HT1080 (cell line): Measurements from ENCODE around the gene PADI1. TPM values are rescaled to one million over a fixed set of nuclear protein-coding genes. Genes with fewer than 3 reads are reported as not detected.
"Not testable (repeated sequence)": the region's sequence is repeated elsewhere in the genome, so short reads cannot be mapped to it uniquely, and the experiment has no call there.

ENCODE experiments used
- DNase-seq: peaks from one replicate; pipeline ENCODE4 v3.0.0-alpha.2; 2015; ENCODE audit warnings: low read depth
- total RNA-seq: library from RNA; depleted of rRNA; stranded (reverse); fragments of >200 nt; shearing (Covaris generic); gene quantifications from 2 replicates; pipeline ENCODE4 v1.2.3, GENCODE V29; 2014

PADI1 gene
- total RNA-seq, 1 experiment from 2014 or later = 0.66 TPM

DNA sequence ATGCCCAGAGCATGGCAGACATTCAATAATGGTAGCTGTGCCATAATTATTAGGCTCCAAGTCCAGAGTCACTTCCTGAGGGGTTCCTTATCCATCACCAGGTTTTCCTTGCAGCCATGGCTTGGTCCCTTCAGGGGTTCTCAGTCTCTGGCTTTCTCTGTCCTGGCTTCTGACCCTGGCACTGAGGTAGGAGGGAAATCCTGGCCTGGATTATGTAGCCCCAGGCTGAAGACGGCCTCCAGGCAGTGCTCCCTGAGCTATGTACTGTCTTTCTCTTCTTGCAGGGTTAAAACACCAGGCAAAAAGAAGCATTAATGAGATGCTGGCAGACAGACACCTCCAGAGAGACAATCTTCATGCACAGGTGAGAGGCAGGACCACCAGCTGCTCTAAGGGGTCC is 34.5 kb downstream of the PADI1 start:
- DNase-seq = peak; percentile 90

DNA sequence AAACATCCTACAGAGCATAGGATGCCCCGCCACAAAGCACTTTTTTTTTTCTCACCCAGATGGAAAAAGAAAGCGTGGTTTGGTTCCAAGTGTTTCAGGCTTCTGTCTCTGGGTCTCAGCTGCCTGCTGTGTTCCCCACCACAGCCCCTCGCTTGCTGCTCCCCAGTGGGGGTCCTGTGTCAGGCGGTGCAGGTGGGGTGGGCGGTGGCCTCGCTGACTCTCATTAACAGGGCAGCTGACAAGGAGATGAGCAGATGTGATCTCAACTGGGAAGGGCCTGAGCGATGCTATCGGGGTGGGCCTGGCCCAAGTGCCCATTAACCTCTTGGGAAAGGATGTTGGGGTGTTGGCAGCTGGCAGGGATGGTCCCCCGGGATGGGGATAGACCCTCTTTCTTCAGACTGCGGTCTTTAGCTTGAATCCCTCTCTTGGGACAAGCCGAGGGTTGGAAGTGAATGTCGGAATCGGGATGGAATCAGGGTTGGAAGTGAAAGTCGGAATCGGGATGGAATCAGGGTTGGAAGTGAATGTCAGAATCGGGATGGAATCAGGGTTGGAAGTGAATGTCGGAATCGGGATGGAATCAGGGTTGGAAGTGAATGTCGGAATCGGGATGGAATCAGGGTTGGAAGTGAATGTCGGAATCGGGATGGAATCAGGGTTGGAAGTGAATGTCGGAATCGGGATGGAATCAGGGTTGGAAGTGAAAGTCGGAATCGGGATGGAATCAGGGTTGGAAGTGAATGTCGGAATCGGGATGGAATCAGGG is 36.3 kb downstream of the PADI1 start:
- DNase-seq = not testable (repeated sequence)

DNA sequence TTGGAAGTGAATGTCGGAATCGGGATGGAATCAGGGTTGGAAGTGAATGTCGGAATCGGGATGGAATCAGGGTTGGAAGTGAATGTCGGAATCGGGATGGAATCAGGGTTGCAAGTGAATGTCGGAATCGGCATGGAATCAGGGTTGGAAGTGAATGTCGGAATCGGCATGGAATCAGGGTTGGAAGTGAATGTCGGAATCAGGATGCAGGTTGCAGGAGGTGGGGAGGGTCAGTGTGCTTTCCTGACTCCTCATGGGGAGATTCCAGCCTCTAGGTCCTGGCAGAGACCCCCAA is 36.8 kb downstream of the PADI1 start:
- not testable (repeated sequence) for DNase-seq

DNA sequence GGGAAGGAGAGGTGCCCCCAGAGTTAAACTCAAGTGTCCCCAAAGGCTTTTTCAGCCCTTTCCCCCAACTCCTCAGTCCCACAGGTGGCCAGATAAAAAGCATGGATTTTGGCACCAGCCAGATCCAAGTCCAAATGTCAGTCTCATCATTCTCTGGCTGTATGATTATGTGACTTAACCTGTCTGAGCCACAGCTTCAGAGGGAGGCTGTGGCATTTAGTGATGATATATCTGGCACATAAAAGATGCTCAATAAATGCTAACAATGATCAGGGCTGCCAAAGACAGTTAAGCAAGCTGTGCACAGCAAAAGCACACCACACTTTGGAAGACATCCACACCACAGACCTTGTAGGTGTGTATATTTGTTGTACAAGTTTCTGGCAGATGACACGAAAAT is 38.3 kb downstream of the PADI1 start:
- no peak for DNase-seq

DNA sequence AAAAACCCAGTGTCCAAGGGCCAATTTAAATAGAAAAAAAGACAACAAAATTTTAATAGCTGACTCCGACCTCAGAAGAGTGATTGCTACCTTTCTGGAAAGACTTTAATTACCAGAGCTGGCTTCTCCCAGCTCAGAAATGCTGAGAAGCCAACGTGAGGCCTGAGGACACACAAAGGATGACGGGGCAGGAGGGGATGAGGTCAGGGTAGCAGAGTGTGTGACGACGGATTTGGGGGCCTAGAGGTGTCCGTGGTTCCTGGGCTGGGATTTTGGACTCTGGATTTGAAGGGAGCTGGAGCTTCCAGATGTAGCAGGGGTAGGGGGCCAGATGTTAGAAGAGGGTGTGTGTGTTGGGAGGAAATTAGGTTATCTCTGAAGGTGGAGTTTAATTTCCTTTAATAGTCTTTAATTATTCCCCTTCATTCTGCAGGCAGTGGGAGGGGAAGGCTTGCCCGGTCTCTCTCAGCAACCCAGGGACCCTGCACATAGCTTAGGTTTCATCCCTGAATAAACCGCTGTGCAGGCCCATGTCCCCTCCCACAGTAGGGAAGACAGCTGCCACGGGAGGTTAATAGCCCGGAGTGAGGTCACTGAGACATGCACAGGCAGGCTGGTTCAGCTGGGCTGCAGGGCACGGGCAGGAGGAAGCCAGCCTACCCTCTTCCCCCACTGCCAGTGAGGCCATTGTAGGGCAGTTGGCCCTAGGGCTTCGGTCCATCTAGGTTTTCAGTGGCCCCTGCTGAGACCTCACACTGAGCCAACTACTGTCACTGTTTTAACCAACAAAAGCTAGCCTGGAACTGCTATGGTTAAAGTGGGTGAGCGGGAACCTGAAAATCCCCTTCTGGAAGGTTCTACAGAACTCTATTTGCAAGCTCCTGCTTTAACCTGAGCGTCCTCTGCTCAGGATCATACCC is 40.2 kb downstream of the PADI1 start:
- DNase-seq = no peak

DNA sequence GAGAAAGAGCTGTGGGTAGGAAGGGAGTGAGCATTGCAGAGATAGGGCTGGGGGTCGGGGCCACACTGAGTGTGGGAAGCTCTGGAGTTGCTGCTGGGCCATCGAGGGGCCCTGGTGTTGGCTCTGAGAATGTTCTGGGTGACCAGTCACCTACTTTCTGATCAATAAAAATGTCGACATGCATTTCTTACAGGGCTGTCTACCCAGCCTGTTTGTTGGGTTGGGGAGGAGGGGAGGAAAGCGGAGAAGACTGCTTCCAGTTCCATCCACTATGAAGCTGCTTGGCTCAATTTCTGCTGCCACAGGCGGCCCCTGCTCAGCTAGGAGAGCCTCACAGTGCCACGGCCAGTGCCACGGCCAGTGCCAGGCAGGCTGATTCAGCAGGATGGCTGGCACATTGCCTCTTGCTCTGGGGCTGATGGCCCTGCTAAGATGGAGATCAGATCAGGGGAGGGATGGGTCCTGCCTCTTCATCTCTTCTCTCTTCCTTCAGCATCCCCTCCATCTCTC is 40.9 kb downstream of the PADI1 start:
- DNase-seq = no peak

DNA sequence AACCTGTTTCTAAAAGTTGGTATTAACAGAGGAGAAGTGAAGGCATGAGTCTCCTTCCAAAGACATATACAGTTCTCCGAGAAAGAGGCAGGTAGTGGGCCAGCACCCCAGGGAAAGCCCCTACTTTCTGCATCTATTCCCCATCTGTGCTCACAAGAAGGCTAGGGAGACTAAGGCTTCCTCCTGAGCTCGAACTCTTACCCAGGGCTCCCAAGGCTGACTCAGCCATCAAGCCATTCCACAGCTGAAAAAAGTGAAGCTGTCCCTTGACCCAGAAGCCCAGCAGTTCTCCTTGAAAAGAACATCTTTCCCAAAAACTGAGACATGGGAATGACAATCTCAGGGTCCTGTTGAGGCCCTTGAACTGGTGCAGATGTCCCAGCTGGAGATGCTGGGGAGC is 42.0 kb downstream of the PADI1 start:
- no peak for DNase-seq

DNA sequence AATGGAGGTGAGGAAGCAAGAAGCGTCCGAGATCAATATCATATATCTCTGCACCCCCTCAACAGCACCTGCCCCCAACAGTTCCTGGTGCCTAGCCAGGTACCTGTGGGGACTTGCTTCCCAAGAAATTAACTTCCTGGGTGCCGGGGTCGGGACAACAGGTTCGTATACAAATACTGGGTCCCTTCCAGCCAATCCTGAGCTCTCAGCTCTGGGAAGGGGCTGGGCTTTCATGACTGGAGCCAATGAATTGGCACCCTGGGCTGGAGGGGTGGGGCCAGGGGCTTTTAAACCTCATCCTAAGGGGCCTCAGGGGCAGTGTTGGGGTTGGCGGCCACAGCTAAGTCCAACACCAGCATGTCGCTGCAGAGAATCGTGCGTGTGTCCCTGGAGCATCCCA is 43.9 kb downstream of the PADI1 start, which contains the start of gene PADI3:
Gene PADI3, plus strand, starts transcription at position 318 of the 400 bp plus-strand sequence. Its CDS starts 40 bp downstream, at position 358.
- DNase-seq = no peak

DNA sequence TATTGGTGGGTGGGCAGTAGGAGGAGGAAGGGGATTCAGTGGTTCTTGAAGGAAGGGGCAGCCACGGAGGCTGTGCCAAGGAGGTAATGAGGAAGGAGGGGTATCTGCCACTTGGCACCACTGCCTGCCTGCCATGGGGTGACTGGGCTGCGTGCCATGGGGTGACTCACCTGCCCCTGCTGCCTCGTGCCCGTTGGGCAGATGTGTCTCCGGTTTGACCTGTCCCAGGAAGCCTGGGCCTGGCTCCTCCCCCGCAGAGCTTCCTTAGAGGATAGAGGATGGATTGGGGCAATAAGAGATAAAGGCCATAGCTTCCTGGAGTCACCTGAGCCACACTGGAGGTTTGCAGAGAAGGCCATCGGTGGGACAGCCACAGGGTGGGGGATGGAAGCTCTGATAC is 45.7 kb downstream of the PADI1 start:
- peak; percentile 90 for DNase-seq

DNA sequence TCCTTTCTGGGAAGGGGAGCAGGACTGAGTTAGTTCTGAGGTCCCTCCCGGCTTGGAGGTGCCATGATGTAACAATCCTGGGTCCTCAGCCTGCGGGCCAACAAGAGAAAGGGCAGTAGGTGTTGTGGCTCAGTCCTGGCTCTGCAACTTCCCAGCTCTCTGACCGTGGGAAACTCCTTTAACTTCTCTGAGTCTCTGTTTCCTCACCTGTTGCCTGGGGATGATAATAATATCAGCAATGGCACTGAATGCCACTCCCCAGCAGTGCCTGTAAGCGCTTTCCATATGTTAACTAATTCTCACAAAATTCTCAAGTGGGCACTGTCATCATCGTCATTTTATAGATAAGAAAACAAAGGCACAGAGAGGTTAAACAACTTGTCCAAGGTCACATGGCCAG is 46.3 kb downstream of the PADI1 start:
- DNase-seq = peak; percentile 46

DNA sequence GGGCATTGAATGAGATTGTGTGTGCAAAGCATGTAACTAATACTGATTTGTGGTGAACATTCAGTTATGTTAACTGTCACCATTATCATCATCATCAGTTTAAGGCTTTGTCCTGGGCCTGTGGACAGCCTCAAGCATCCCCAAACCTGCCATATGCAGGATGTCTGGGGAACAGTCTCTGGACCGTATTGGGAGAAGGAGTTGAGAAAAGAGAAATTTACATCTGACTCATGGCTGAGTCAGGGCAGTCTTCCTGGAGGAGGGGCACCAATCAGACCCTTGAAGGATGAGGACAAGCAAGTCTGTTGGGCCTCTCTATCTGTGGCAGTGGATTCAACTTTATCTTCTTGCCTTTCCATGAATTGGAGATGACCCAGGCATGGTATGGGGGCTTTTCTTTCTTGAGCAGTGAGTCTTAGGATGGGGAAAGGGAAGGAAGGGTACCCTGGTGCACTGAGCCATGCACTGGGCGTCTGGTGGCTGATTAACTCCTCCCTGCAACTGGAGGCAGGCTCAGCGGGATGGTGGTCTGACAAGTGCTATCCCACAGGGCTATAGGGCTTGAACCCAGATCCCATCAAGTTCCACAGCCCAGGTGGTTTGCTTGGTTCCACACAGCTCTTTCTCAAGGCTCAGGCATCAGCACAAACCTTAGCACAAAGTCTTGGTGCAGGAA is 46.9 kb downstream of the PADI1 start:
- peak; percentile 94 for DNase-seq

DNA sequence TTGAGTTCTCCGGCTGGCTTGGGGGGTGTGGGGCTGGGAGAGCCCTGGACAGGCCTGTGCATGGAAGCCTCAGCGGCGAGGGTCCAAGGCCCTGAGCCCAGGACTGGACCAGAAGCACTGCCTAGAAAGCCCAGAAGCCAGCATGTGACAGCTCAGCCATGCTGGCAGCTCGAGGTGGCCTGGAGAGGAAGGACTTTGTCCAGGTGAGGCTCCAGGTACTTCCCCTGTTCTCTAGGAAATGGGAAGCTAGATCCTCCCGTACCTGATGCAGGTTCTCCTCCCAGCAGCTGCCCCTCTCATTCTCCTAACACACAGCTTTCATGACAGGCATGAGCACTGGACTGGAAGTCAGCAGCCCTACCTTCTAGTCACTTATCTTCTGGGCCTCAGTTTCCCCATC is 50.4 kb downstream of the PADI1 start:
- no peak for DNase-seq

DNA sequence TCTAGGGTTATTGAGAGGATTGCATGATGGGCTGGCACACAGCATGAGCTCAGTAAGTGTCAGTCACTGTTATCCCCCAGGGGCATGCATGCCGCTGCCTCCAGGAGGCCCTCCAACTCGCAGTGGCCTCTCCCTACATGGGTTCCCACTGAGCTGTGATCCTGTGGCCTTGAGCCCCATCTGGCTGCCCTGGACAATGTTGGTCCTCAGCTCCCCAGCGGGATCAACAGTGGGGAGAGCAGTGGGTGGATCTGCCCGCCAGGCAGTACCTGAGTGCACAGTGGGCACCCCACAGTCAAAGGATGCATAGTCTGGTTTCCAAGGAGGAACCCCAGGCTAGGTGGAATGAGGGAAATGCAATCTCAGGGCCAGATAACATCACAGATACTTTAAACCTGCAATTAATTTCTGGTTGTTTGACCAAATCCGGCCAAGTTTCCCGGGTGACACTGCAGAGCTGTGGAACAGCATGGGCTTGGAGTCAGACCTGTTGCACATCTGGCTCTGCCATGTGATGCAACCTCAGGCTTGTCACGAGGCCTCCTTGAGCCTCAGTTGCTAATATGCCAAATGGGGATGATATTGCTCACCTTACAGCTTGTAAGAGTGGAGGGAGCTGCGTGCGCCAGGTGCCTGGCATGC is 53.3 kb downstream of the PADI1 start:
- no peak for DNase-seq

DNA sequence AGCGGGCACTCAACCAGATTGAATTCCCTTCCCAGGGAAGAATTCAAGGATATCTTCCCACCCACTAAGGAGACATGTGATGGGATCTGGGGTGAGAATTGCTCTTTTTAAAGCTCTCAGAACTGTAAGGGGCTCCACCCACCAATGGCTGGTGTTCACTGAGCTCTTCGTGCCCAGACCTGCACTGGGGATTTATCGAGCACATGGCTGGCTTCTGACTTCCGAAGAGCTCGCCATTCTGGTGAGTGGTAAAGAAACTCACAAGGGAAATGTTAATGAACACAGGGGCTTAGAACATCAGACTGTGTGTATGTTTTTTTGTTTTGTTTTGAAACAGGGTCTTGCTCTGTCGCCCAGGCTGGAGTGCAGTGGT is 53.8 kb downstream of the PADI1 start:
- DNase-seq = no peak

DNA sequence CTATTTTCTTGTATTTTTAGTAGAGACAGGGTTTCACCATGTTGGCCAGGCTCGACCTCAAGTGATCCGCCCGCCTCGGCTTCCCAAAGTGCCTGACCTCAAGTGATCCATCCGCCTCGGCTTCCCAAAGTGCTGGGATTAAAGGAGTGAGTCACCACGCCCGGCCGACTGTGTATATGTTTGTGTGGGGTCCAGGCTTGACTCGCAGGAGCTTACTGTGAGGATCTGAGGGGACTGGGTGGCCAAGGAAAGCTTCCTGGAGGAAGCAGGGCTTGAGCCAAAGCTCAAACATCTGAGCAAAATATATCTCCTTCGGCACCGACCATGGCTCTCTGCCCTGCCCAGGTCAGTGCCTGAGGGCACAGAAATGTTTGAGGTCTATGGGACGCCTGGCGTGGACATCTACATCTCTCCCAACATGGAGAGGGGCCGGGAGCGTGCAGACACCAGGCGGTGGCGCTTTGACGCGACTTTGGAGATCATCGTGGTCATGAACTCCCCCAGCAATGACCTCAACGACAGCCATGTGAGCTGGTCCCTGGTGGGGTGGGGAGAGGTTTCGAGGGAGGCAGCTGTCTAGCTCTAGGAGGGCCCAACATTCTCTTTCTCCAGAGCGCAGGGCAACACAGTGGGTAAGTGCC is 54.4 kb downstream of the PADI1 start:
- peak; percentile 70 for DNase-seq

DNA sequence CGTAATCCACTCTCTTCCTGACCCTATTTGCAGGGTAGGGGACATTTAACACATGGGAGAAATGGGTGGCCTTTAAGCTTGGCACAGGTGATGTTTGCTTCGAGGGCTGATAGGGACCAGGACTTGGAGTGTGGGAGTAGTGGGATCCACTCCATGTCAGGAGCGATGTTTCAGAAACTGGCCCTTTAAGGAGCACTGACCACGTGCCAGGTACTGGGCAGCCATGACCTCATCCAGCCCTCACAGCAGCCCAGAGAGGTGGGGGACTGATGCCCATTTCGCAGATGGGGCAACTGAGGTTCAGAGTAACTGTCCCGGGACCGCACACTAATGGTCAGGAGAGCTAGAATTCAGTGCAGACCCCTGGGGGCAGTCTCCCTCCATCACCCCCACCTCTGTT is 55.3 kb downstream of the PADI1 start:
- no peak for DNase-seq

DNA sequence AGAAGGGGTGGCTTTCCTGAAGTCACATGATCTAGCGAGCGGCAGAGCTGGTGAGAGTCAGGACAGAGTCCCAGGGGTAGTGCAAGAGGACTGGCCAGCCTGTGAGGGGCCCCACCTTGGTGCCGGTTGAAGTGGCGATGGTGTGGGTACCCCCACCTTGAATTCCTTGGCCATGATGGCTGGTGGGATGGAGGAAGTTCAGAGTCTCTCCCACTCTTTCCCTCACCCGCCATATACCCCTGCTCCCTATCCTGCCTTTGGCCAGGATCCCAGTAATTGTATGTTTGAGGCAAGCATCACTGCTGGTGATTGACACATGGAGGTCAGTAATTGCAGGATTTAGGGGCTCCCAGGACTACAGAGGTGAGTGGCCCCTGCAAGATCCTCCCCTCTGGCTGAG is 55.8 kb downstream of the PADI1 start:
- no peak for DNase-seq

DNA sequence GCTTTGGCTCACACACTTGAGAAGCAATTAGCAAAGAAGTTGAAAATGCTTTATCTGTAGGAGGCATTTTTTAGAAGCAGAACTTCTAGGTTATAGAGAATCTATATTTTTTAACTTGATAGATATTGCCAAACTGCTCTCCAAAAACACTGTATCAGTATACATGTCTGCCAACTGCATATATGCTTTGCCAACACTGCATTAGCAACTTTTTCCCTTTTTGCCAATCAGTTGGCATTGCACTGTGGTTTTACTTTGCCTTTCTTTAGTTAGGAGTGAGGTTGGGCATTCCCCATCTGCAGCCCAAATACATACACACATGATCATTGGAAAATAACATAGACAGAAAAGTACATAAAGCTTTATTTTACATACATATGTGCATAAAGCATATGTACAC is 59.0 kb downstream of the PADI1 start:
- DNase-seq = no peak

DNA sequence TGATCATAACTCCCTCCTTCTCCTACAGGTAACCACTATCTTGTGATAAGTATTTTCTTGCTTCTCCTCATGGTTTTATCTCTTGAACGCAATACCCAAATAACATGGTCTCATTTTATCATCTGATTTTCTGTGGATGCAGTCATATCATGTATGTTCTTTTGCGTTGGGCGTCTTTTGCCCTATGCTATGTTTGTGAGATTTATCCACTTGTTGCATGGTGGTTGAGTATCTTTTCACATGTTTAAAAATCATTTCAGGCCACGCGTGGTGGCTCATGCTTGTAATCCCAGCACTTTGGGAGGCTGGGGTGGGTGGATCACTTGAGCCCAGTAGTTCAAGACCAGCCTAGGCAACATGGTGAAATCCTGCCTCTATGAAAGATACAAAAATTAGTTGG is 59.5 kb downstream of the PADI1 start:
- no peak for DNase-seq

DNA sequence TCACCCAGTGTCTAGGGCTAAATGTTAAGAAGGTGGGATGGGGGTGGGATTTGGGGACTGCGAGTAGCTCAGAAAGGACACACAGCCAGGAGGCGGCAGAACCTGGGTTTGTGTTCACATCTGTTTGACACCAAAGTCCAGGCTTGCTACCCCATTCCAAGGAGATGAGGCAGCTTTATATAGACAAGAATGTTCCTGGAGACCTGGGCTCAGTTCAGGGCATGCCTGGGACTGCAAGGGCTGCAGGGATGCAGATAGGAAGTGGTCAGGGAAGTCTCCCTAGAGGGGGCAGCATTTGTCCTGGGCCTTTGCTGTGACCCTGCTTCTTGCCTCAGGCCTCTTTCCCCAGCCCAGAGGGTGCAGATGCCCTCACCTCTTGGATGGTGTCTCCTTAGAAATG is 60.2 kb downstream of the PADI1 start:
- DNase-seq = peak; percentile 20

DNA sequence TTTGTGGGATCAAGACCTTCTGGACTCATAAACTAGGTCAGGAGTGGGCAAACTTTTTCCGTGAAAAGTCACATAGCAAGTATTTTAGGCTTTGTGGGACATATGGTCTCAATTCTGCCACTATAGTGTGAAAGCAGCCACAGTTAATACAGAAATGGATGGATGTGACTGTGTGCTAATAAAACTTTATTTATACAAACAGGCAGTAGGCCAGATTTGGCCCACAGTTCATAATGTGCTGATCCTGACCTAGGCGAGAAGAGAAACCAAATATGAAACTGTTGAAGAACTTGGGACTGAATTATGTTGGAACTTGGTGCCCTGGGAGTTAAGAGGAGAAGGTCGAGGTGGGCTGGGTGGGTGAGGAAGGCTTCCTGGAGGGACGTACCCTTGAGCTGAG is 61.0 kb downstream of the PADI1 start:
- no peak for DNase-seq
